Measurements from ENCODE around the gene RRAD.

RRAD gene

DNA sequence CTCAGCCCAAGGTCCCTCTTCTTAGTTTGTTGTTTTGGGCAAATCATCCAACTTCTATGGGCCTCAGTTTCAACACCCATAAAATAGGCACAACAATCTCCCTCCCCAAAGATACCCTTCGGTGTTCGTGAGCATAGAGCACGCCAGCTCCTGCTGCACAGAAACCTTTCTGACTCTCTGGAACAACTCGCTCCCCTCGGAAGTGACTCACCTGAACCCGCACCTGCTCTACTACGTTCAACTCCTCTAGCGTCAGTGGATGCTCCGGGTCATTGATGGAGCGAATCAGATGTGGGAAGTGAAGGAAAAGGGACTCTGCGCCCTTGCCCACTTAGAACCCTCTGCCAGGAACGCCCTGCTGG lies 8.4 kb upstream of the RRAD start:
- DNase-seq: no peak

GRCh38 chr16:66932076-66932475 lies 6.7 kb upstream of the RRAD start:
- DNase-seq: no peak

- no peak for DNase-seq
These were observed 6.3 kb upstream of the RRAD start for GRCh38 chr16:66931665-66932064.

DNA sequence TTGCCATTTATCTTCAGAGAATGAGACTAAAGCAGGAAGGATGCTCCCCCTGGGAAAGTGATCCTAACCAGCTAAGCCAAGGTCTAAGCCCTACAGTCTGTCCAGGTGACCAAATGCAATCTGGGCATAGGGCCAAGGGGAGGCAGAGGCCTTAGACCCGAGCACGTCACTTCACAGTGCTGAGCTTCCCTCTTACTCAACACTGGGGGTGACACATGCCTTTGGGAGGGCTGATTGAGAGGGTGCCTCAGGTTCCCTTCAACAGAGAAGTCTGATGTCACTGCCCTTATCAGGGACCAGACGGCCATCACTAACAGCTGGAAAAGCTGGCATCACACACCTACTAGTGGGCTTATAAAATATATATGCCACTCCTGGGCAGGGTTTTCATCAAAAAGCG lies 4.9 kb upstream of the RRAD start:
- no peak for DNase-seq

GRCh38 chr16:66928702-66929388 lies 3.5 kb upstream of the RRAD start:
- no peak for DNase-seq

GRCh38 chr16:66927918-66928649 lies 2.7 kb upstream of the RRAD start:
- no peak for DNase-seq

DNA sequence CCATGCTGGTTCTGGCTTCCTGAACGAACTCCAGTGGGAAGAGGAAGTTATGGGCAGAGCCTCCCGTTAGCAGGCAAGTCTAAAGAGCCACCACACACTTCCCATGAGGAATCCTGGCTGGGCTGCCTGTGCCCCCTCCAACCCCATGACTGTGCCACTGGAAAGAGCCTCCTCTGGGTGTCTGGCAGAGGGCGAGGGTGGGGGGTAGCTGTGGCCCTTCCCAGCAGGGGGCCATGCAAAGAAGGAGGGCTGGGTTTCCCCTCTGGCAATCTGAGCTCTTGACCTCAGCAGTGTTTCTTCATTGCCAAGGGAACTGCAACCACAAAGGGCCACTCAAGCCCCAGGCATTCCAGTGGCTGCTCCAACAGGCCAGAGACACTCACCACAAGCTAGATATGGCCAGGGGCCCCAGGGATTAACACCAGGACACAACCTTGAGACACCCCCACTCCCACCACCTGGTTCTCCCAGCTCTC lies 1.7 kb upstream of the RRAD start:
- DNase-seq: no peak

DNA sequence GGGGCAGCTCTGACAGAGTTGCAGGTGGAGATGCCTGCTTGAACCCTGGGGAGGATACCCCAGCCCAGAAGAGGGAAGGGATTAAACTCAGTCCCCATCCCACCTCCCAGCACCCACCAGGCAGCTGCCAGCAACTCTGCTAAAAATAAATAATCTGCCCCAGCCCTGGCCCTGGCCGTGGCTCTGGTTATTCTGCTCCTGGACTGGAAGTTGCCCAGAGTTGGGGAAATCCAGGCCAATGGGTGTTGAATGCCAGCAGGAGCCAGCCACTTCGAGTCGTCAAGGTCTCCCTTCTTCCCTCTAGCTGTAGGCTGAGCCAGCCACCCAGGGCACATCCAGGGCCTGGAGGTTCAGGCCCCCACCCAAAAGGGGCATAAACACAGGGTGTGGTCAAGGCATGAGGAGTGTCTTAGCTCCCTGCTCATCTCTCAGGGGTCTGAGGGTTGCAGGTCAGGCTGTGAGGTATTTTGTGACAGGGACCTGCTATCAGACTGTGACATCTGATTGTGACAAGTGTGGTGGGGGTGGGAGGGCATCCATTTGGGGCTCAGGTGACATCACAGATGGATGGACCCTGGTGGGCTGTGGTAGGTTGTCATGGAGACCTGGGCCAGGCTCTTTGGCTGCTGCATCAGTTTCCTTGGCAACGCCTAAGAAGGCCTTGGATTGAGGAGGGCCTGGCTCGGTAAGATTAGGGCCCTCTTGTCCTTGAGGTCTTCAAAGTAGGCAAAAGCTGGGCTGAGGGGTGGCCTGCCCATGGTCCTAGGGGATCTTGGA lies 1.0 kb upstream of the RRAD start:
- no peak for DNase-seq

DNA sequence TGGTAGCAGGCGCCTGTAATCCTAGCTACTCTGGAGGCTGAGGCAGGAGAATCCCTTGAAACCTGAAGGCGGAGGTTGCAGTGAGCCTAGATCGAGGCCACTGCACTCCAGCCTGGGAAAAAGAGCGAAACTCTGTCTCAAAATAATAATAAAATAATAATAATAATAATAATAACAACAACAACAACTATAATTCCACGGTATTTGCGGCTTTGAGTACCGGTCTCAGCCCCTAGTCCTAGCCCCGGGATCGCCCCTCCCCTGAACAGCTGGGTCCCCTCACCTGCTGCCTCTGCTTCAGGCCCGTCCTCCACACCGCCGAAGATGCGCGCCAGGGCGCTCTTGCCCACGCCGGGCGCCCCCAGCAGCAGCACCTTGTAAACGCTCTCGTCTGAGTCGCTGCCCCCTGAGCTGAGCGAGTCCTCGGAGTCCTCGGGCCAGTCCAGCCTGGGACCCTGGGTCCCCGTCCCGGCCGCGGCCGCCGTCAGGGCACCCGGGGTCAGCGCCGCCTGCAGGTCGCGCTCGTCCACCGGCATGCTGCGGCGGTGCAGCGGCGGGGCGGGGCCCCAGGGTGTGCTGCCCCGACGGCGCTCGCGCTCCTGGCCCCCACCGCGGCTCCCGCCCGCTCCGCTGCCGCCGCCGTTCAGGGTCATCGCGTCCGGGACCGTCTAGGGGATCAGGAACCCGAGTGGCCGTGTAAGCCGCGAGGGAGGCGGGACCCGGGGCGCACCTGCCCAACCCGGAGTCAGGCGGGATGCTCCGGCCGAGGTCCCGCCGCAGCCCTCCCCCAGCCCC lies 611 bp downstream of the RRAD start:
- no peak for DNase-seq

DNA sequence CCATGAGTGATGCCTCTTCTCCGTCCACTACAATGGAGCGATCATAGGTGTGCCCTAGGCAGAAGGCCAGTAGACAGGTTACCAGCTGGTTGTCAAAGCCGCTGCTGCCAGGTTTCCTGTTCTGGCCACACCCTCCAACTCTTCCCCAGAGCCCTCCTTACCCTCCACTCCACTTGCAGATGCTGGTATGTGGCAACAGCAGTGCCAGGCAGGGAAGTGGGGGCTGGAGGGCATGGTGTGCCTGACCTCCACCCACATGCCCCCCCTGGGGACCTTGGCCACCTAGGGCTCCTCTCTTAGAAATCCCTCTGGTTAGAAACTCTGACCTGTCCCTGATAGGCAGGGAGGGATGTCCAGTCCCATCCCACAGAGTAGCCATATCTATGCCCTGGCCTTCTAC lies 1.5 kb downstream of the RRAD start:
- DNase-seq: no peak

DNA sequence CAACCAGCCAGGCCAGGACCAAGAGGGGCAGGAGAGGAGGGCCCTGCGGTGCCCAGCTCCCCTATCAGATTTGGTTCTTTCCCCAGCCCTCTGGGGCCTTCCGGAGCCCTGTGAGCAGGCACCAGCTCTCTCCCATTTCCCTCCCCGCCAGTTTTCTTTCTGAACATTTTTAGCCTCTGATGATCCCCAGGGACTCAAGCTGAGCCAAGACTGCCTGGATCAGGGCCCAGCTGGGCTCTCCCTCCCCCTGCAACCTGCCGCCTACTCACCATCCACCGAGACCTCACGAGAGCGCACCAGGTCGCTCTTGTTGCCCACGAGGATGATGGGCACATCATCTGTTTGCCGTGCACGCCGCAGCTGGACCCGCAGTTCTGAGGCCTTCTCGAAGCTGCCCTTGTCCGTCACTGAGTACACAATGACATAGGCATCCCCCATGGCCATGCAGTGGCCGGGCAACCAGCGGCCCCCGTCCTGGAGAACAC lies 2.0 kb downstream of the RRAD start:
- no peak for DNase-seq

- DNase-seq: no peak
These were observed 3.4 kb downstream of the RRAD start for GRCh38 chr16:66921729-66922450.

DNA sequence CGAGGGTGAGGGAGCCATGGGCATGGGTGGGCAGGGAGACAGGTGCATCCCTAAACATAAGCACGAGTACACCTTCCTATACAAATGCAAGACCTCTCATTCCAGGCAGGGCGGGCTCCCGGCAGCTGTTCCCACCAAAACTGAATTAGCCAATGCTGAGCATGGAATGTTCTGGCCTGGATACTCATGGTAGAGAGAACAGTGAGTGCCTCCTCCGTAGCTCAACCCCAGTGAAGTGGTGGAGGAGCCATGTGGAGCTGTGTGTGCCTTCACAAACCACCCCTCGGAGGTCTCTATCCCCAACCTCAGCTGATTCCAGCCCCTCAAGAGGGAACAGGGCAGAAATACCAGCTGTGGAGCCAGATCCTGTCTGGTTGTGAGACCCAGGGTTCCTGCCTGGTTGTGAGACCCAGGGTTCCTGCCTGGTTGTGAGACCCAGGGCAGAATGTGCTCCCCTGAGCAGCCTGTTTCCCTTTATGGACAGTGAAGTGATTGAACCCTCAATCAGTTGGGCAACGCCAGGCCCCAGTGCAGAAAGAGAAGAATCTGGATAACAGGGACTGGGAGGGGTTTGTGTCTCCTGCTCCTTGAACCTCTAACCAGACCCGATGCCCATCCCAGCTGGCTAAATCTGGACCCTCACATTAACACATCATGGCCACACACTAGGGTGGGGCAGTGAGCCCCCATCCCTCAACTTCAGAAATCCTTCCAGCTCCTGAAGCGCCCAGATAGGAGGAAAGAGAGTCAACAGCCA lies 4.2 kb downstream of the RRAD start:
- DNase-seq: no peak

DNA sequence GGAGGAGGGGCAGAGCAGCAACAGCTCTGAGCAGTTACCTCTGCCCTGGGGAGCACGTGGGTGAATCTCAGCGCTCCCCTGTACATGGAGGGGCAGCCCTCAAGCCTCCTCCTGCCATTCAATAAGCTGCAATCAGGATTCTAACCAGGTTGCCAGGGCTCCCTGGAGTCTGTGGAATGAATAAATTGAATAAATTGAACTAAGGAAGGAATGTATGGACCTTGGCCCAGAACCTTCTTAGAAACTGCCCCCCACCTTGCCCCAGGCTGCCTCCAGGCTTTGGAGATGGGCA lies 5.1 kb downstream of the RRAD start:
- DNase-seq: no peak

GRCh38 chr16:66919569-66920298 lies 5.6 kb downstream of the RRAD start:
- no peak for DNase-seq

DNA sequence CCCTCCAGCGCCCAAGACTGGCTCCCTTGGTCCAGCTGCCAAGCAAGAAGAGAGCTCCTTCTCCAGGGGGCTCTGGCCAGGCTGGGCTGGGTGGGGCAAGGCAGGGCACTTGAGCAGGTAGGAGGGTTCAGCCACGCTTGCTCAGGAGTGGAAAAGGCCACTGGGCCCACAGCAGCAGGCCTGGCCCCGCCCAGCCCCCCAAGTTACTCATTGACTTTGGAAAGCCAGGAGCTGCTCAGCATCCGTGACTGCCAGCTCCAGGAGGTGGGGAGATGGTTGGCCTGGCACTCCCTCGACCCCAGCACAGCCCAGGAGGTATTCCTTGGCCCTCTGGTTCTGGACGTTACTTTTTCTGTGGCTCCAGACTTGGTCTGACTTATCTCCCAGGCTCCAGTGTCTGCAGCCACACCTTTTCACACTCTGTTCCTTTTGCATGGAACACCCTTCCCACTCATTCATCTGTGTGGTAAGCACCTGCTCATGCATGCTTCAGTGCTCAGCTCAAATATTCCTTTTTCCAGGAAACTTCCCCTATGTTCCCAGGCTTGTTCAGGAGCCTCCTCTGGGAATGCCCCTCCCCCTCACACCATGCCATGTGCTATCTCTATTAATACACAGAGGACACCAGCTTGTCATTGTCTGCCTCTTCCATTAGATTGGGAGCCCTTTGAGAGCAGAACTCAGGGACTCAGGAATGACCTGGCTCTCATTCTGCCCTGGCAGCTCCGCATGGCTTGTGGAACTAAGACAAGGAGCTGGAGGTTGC lies 6.3 kb downstream of the RRAD start, which contains the start of gene CDH16:
TSS of gene CDH16 (minus strand) at position 83 of the 766 bp plus-strand sequence. CDS start 820 bp downstream, outside the sequence.
- no peak for DNase-seq

DNA sequence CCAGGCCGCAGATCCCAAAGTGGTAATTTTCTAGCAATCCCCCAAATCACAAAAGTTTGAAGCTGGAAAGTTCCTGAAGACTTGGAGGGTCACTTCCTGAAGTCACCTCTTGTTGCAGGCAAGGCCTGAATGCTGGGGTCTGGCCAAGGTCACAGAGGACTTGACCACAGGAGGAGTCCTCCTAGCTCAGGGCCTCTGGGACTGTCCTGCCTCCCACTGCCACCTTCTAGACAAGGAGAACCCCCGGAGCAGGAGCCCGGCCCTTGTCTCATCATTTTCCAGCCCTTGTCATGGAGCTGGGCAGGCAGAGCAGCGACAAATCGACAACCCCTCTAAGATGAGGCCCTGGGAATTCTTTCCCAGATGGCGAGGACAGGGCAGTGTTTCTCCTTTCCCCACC lies 7.0 kb downstream of the RRAD start:
- DNase-seq: no peak

- DNase-seq: no peak
These were observed 7.6 kb downstream of the RRAD start for GRCh38 chr16:66917741-66918140.

DNA sequence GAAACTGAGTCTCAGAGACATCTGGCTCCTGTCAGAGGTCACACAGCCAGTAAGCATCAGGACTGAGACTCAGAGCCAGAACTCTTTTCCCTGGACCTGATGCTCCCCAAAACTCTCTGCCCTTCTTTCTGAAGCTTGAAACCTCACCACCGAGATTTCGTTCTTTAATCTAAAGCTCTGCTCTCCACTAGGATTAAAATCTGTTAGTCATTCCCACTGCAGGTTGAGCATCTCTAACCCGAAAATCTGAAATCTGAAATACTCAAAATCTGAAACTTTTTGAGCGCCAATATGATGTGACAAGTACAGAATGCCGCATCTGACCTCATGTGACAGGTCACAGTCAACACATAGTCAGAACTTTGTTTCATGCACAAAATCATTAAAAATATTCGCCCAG lies 8.8 kb downstream of the RRAD start:
- no peak for DNase-seq

DNA sequence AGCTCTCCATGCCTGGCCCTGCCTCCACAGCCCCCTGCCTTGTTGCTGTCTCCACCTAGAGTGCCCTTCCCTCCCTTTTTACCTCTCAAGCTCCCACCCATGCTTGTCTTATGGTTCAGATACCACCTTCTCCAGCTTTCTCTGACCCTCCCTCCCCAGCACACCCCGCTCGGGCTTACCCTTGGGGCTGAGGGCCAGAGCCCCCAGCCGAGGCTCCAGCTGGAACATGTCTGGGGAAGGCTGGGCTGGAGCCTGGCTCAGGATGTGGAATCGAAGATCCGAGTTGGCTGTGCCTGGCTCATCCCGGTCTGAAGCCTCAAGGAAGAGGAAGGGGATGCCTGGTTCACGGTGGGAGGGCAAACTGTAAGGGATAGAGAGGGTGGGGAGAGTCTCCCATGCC lies 10.3 kb downstream of the RRAD start:
- DNase-seq: no peak

Data from effector CD8-positive, alpha-beta T cell (primary cell).